NK-92 (cell line): ENCODE measurements around the gene FAM83D.
"Not testable (repeated sequence)": the region's sequence is repeated elsewhere in the genome, so short reads cannot be mapped to it uniquely, and the experiment has no call there.

Experiments
- DNase-seq: peaks from one replicate; lab custom pipeline; 2025; ENCODE audit not compliant: unreplicated experiment; lab: John Stamatoyannopoulos, UW

The FAM83D gene

DNA sequence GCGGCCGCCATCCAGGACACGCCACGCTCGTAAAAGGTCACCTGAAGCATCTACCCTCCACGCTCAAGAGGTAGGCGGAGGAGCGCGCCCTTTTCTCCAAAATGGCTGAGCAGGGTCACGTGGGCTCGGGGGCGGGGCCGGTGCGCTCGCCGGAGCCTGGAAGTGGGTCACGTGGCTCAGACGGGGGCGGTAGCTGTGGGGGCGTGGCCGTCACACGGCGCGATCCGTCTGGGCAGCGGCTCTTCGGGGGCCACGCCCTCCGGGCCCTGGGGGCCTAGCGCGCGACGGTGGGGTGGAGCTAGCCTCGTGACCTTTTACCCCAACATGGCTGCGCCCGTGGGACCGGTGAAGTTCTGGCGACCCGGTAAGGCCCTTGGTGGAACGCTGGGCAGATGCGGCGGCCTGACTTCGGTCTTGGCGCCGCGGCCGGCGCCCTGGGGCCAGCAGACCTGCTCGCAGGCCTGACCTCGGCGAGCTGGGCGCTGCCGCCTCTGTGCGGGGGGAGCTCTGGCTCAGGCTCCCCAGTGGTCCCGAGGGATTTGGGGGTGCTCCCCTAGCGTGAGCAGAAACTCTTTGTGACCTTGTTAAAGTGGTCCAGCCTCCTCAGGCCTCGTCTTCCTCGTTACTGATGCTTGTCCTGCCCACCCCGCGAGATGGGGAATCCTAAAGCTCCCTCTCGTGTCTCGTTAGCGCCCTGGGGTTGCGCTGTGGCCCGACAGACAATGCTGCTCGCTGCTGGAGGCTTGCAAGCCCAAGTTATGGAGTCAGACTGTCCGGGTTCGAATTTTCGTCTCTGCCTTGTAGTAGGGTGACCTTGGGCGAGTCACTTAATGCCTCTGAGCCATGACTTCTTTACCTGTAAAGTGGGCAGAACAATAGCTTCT lies 36.1 kb downstream of the FAM83D start, which contains the start of gene DHX35:
DHX35 (plus strand) TSS at position 301 of the 884 bp plus-strand sequence; CDS start at position 325, 24 bp downstream.
- peak; percentile 82 for DNase-seq

DNA sequence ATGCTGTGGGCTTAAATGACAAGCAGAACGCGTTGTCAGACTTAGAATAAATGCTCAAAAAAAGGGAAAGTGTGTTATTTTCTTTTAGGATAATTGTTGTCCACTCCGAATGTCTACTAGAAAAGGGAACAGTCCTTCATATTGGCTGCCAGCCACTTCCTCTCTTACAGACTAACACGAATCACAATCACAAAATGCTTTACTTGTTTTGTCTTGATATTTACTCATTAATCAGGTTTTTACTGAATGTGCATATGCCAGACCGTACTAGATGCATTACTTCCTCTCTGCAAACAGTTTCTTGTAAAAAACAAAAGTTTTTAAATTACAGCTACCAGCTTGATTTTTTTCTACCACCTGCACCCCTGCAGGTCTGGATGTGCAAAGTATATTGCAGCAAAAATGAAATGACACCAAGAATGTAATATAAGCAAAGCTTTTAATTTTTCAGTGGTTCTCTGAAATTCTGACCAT lies 36.7 kb downstream of the FAM83D start:
- DNase-seq: no peak

DNA sequence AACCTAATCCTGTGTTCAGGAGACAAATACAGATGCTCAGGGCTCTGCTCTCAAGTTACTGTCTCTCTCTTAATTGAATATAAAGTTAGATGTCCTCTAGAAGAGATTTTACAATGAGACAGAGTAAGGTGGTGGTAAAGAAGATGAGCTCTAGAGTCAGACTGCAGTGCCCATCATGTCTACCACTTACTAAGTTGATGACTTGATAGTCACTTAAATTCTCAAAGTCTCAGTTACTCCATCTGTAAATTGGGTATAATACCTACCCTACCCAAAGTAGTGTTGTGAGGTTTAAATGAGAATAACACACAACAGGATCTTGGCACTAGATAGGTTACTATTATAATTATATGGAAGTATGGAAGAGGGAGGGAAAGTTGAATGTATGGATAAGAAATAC lies 37.5 kb downstream of the FAM83D start:
- no peak for DNase-seq

DNA sequence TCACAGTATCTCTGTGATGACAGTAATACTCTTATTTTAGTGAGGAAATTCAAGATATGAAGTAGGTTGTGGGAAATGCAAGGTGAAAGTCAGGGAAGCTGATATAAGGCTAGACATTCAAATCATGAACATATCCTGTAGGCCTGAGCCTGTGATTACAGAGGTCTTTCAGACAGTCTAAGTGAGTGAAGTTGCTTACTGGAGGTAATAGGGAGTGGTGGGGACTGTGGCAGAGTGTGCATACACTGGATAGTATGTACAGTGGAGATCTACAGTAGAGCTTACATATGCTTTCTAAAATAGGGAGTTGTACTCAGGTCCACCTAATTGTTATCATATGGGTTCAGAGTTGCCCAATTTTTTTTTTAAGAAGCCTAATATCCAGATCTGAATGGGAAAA lies 39.0 kb downstream of the FAM83D start:
- no peak for DNase-seq

DNA sequence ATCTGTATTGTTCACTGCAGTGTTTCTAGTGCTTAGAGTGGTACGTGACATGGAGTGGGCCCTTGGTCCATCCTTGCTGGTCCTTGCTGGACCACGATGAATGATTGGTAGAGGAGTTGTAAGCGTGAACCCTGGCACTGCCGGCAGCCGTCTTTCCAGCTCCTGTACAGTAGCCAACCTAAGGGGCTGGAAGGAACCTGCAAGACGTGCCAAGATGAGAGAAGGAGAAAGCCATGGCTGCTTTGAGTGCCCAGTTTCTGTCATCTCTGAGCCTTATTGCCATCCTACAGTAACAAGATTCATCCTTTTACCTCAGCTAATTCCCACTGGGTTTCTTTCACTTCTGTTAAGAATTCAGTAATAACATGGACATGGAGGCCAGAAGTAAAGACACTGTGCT lies 41.9 kb downstream of the FAM83D start:
- DNase-seq: no peak

DNA sequence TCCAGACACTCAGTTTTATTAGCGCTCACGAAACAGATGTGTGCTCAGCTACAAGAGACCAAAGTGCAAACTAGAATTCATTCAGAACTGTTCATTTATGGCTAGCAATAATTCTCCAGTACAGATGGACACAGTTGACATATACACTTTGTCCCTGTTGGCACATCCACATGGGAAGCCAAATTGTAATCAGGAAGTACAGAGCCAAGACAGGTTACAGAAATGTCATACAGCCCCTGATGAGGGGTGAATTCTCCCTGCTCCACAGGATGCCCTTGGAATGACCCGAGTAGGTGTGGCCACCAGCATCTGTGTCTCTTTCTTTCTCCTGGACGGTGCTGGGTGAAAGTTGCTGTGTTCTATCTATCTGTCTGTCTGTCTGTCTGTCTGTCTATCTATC lies 43.5 kb downstream of the FAM83D start:
- DNase-seq: no peak

DNA sequence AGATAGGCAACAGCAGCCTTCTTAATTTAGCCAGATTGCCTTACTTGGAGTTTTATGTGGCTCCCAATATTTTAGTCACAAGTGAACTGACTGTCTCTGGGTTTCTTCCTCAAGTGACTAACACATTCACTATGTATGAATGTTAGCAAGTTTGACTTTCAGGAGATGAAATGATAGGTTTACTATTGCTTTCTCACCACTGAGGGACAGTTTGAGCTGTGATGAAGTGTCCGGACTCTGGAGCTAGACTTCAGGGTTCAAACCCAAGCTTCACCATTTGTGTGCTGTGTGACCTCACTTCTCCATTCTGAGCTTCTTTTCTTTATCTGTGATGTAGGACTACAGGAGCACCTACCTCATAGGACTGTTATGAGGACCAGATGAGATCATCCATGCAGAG lies 44.1 kb downstream of the FAM83D start:
- DNase-seq: no peak

DNA sequence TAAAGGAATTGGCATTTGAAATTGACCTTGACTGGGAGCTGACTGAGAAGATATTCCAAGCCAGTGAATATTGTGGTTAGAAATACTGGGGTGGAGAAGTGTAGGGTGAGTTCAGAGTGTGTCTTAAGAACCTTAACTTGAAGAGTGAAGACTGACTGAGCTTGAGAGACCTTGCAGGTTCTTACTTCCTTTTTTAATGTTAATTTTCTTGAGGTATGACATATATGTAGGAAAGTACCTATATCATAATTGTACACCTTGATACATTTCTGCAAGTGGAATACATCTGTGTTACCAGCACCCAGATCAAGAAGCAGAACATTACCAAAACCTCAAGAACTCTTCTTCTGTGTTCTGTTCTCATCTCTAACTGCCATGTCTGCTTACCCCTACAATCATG lies 46.9 kb downstream of the FAM83D start:
- DNase-seq: no peak

DNA sequence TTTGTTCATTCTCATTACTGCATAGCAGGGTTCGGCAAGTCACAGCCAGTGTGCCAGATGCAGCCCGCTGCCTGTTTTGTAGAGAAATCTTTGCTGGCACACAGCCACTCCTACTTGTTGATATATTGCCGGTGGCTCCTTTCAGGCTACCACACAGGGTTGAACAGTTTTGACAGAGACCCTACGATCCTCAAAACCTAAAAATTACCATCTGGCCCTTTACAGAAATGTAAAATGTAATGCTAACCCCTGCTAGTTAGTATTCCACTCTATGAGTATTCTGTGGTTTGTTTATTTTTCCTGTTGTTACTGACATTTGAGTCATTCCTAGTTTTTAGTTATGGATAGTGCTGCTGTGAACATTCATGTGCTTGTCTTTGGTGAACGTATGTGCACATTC lies 47.4 kb downstream of the FAM83D start:
- DNase-seq: no peak

DNA sequence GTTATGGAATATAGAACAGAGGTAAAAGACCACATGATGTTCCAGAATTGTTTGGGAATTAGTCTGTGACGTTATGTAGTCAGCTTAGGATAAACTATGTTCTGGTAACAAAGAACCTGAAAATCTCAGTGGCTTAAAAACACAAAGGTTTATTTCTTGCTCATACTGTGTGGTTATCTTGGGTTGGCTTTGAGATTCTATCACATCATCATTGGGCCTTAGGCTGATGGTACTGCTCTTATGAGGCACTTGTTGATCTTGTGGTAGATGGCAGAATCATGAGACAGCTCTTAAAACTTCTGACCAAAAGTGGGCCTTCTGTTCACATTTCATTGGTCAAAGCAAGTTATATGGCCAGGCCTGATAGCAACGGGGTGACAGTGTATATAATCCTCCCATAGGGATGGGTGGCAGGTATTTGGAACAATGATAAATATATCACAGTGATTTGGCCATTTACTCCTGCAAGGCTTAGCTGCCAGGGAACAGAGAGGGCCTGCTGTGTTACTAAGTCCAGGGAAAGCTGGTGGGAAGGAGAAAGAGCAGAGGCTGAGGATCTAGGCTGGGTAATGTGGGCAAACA lies 49.4 kb downstream of the FAM83D start:
- DNase-seq: no peak

DNA sequence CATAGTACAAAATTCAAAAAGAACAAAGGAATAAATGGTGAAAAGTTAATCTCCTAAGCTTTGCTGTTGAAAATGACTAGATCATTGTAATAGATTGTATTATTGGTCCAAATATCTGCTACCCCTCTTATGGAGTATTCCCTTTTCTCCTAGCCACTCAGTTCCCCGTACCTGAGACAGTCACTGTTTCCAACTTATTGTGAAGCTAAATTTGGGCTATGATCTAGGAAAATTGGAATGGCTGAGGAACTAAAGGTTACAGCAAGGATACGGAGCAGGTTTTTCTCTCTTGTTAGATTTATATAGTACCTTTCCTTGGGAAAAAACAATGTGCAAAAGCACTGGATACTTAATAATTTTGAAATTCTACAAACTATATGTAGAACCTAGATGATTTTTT lies 53.2 kb downstream of the FAM83D start:
- no peak for DNase-seq

DNA sequence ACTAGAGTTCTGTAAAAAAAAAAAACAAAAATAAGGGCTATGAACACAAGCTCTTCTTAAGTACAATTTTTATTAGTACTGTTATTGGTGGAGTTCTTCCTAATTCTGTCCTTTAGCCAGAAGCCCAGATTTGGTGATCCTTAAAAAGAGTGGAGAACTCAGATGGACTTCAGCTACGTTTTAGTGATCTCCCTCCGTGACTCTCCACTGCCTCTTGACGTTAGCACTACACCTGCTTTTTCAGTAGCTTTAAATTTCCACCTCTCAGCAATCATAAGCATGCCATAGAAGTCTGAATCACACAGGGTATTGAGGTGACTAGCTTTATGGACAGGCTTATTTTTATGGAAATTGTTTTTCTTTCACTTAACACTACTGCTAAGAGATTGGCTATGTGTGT lies 53.6 kb downstream of the FAM83D start:
- DNase-seq: no peak

DNA sequence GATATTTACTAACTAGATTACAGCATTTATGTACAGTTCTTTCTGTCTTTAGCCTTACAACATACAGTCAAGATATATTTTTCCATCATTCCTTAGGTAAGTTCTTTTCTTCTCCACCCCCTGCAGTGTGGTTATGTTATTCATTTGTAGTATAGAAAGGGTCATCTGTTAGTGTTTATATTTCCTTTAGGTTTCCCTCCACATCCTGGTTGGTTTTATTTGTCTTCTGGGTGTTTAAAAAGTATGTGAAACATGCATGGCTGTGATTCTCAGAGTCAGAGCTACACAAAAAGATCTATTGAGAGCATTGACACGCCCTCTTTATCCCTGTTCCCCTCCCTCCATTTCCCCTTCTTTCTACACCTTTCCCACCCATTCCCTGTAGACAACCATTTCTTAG lies 56.1 kb downstream of the FAM83D start:
- DNase-seq: no peak

DNA sequence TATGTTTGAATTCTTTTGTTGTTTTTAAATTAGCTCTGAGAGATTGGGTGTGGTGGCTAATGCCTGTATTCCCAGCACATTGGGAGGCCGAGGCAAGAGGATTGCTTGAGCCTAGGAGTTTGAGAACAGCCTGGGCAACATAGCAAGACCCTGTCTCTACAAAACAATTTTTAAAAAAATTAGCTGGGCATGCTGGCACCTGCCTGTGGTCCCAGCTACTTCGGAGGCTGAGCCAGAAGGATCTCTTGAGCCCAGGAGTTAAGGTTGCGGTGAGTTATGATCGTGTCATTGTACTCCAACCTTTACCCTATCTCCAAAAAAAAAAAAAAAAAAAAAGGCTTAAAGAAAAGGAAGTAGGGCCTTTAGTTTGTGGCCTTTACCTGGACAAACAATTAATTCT lies 58.8 kb downstream of the FAM83D start:
- no peak for DNase-seq

DNA sequence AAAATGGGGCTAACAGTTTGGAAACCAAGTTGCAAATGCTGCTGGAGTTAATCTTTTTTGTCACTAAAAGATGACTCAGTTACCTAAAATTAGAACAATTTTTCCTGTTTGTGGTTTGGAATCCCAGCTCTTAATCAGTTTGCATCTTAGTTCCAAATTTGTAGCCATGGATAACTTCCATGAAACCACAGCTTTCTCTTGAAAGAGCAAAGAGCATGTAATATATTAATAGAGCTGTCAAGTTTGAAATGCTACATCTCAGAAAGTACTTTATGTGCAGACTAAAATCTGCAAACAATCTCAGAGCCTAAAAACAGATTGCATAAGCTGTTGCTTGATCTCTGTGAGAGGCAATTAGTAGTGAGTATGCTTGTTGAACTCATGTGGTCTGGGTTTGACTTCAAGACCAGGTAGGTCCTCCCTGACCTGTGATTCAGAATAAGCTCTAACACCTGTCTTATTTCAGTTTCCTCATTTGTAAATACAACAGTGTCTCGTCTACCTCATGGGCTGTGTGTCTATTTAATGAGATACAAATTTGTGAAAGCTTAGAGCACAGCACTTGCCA lies 59.5 kb downstream of the FAM83D start:
- no peak for DNase-seq

DNA sequence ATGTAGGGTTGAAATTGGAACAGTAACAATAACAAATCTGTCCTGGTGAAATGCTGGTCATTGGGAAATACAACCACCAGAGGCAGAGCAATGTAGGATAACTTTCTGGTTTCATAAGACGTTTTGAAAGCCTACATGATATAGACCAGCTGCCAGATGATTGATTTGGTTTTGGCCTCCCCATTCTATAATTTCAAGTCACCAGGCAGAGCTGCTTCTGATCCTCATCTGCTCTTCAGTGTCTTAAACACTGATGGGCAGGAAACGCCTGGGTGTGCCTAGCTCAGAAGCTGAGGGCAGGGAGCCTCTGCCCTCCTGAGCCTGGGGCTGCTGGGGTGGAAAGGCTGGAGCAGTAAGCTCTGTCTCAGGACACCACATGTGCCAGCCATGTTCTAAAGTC lies 60.4 kb downstream of the FAM83D start:
- DNase-seq: no peak

DNA sequence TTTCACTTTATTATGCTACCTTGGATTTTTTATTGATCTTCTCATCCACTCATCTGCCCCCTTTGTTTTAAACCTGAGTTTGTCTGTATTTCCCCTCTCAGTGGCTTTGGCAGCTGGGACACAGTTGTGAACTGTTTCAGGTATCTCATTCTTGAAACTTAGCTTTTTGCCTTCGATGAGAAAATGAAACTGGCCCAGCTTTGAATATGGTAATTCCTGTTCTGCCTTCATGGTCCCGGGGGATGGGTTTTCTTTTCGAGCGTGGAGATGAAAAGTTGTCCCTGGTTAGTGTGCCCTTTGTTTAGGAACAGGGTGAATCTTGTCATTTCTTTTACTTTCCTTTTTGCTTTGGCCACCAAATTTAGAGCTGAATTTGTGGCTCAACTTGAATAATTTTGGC lies 61.6 kb downstream of the FAM83D start:
- DNase-seq: no peak

DNA sequence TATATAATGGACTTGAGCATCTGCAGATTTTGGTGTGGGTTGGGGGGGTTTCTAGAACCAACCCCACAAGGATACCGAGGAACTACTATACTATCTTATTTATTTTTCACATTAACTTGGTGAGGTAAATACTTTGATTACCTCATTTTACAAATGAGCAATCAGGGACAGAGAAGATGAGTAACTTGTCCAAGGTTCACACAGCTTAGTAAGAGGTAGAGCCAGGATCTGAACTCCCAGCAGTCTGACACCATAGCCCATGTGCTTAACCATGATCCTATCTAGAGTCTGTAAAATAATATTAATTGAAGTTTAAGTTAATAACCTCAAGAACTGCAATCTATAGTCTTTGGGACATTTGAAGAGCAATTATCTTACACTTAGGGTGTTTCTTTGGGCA lies 64.5 kb downstream of the FAM83D start:
- DNase-seq: no peak

DNA sequence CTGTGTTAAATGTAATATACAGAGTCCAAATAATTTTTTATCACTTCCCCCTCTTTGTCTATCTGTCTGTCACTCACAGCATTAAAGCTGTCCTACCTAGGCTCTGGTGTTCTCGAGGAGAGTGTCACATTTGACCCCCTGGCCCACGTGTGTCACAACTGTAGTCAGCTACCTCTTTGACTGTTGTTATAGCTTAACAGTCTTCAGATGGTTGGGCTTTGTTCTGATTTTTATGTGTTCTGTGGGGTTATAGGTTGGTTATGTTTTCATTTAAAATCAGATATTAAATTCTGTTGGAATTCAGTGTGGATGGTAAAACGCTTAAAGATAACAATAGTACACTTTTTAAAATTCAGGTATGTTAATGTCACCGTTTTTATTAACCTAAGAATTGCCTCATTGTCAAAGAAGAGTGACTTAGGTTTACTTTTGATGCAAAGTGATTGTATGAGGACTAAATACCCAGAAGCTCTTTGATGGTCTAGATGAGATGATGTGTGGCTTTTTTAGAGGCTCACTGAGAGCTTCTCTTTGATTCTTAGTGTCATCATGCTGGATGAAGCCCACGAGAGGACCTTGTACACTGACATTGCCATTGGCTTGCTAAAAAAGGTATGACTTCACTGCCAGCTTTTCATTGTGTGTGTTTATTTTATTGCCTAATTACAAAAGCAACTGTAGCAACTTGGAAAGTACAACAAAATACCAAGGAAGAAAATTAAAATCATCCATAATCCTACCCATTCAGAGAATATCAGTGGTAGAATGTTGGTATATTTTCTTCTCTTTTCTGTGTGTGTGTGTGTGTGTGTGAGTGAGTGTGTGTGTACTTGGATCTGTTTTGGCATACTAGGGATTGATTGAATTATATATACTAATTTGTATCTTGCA lies 65.8 kb downstream of the FAM83D start:
- no peak for DNase-seq

DNA sequence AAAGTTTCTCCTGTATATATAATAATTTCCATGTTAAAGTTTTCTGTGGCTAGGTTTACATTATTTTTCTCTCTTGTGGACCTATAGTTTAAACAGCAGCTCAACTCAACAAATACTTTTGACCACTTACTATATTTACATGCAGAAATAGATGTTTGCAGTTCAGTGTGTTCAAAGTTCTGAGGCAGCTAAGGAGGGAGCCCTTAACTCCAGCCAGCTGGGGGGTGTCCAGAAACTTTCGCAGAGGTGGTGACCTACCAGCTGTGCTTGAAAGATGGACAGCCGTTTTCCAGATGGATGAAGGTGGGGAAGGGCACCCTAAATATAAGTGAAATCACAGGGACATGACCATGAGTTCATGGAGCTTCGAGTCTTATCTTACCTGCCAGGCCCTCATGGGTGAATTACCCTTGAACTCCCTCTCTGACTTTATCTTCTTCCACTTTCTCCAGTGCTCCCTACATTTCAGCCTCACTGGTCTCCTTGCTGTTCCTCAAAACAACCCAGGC lies 69.4 kb downstream of the FAM83D start:
- no peak for DNase-seq

DNA sequence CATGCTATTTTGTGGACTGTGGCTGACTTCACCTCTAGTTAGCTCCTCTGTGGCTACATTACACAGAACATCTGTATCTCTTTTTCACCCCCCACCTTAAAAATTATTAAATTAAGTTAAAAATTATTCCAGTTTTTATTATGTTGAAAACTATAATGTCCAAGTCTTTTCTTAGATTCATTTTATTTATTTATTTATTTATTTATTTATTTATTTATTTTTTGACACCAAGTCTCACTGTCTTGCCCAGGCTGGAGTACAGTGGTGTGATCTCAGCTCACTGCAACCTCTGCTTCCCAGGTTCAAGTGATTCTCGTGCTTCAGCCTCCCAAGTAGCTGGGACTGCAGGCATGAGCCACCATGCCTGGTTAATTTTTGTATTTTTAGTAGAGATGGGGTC lies 70.6 kb downstream of the FAM83D start:
- not testable (repeated sequence) for DNase-seq
